HG02759 (cell line): ENCODE data around the gene RAB43.
"Not testable (repeated sequence)": the region's sequence is repeated elsewhere in the genome, so short reads cannot be mapped to it uniquely, and the experiment has no call there.

Experiments used
- ATAC-seq: cut with Tn5 transposase; IDR thresholded peaks from one replicate; pipeline ENCODE4 v1.9.1; 2021; ENCODE audit warnings: mild to moderate bottlenecking, moderate library complexity; ENCODE audit not compliant: unreplicated experiment

Gene RAB43

DNA sequence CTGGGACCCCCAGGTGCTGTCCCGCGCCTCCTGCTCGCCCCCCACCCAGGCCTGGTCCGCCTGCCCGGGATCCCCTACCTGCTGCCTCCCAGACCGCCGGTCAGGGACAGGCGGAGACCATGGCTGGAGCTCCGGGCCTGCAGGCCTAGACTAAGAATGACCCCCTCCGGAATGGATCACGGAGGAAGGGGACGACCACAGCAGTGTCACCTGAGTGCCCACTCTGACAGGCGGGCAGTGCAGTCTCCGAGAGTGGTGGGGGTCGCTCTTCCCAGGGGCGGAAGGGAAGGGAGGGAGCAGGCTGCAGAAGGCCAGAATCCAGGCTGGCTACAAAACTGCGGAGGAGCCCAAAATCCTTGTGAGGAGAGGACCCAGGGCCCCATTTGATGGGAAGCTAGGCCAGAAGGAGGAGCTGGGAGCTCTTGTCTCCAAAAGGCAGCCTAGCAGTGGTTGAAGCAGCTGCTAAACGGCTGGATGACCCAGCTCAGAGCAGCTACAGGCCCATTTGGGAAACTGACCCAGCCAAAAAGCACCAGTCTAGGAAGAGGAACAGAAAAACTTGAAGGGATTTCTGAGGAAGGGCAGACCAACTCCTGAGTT, 908 bp upstream of the RAB43 start:
- ATAC-seq: no peak

DNA sequence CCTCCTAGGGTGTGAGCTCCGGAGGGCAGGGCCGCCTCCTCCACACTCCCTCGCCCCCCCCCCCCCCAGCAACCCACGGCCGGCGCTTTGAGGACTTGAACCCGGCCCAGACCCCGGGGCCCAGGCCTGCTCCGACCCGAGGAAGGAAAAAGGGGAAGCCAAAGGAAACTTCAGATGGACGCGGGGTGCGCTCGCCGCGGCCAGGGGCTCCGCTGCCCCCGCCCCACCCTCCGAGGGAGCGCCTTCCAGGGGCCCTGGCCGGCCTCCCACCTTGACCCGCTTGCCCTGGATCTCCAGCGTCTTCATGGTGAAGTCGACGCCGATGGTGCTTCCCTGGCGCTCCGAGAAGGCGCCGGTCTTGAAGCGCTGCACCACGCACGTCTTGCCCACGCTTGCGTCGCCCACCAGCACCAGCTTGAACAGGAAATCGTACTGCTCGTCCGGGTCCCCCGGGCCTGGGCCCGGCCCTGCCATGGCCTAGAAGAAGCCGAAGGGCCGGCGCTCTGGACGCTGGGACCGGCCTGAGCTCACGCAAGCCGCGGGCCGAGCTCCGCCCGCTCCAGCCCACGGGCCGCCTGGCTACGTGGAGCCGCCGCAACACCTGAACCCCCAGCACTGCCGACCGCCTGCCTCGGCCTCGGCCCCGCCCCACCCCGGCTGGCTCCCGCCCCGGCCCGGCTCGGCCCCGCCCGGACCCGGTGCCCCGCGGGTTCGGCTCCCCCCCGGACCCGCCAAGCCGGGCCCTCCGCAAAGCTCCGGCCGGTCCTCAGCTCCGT, 400 bp downstream of the RAB43 start:
- no peak for ATAC-seq

DNA sequence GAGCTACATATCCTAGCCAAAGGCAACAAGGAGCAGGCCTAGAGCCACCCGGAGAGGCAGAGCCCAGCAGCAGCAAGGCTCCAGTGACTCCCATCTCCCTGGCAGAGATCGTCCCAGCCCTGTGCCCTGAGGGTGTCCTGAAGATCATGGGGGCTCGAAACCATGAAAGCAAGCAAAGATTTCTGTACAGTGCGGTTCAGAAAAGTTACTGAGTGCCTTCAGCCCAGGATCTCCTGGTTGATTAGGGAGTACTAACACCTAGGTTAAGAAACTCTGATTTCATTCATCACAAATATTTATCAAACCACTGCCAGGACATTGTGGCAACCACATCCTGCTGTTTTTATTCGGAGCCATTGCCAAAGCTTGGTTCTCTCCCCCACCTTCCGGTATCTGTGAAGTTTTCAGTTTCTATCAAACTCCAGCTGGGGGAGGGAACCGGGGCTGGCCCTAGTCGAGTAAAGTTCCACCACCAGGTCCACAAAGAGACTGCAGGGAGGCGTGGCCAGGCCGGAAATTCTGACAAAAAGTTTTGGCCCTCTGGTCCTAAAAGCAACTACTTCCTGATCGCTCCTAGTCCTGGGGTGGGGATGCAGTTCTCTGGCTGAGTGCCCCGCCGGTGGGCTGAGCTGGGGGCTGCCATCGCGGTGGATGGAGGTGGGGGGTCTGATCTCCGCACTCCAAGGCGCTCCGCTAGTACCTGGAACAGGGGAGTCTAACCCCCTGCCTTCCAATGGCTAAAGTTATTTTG, 1.2 kb downstream of the RAB43 start:
- ATAC-seq: peak; percentile 64

DNA sequence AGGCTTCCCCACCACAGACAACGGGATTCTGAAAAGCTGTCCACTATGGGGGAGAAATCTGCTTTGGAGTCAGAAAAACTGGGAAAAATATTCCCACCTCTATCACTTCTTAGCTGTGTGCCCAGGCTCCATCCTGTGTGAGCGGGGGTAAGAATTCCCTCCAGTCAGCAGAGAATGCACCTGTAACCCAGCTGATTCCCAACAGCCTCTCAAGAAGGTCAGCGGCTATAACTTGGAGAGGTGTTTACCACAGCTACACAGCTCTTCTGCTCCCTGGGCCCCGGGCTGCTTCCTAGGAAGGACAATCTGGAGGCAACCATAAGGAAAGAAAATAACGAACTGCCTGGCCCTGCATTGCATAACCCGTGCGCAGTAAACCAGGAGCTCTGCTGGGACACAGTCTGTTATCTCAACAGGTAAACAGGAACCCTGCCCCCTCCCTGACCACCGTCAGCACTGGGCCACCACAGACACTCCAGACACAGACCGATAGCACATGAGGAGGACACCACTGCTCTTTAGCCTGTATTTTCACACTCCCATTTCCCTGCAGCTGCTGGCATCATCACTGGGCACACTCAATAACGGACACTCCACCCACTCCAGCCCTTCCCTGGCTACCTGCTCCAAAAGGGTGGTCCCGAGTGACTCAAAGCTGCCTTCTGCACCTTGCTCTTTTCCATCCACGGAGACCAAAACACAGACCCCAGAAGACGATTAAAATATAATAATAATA, 2.1 kb downstream of the RAB43 start:
- no peak for ATAC-seq

DNA sequence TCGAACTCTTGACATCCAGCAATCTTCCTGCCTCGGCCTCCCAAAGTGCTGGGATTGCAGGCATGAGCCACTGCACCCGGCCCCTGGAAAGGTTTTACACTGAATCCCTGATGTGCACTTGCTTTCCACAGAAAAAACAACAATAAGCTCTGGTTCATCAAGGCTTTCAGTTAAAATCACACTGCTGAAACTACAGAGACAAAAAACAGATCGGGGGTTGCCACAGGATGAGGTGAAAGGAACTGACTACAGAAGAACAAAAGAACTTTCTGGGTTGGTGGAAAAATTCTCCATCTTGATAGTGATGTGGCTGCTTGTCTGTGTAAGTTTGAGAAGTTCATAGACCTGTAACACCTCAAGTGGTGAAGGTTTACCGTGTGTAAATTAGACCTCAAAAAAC, 2.9 kb downstream of the RAB43 start:
- no peak for ATAC-seq

DNA sequence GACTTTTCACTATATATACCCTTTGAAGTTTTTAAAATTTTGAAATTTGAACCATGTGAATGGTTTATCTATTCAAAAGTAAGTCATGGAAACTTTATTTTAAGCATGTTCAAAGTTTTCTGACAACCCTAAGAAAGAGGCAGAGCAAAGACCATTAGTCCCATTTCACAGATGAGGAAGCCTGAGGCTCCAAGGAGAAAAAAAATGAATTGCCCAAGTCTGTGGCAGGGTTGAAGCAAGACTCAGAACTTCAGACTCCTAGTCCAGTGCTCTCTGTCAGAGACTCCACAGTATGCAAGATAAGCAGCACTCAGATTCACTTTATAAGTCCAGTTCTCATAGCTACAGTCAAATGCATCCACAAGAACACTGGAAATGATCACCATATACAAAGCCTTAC, 4.5 kb downstream of the RAB43 start:
- ATAC-seq: no peak

DNA sequence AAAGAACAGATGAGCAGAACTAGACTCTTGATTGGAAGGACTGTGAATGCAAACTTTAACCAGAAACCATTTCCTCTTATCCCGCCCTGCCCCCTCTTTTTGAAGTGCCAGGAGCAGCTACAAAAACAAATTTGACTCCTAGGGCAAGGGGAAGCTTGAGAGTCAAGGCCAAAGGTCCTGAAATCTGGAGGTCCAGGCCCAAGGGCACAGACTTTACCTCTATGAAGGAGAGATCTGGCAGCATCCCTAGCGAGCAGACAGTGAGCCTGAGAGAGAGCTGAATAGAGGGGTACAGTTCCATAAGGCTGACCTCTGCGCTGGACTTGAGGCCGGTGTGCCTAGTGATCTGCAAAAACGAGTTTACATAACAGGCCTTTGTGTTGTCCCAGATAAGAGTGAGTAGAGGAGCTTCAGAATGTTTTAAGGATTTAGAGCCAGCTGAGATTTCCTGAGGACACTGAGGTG, 5.1 kb downstream of the RAB43 start:
- no peak for ATAC-seq

DNA sequence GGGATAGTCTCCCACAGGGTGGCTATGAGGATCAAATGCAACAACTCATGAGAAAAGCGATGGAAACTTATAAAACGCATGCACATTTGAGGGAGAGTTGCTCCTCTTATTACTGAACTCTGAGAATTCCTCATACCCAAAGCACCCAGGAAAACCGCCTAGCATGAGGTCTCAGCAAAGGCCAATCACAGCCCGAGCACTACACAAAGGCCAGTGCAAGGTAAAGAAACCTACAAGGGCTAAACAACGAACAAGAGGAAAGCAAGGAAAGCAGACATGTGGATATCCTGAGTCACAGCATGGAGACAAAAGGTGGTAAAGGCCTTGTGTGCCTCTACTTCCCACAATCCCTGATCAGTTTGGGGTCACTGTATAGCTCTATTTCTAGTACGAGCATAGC, 7.1 kb downstream of the RAB43 start:
- ATAC-seq: no peak

DNA sequence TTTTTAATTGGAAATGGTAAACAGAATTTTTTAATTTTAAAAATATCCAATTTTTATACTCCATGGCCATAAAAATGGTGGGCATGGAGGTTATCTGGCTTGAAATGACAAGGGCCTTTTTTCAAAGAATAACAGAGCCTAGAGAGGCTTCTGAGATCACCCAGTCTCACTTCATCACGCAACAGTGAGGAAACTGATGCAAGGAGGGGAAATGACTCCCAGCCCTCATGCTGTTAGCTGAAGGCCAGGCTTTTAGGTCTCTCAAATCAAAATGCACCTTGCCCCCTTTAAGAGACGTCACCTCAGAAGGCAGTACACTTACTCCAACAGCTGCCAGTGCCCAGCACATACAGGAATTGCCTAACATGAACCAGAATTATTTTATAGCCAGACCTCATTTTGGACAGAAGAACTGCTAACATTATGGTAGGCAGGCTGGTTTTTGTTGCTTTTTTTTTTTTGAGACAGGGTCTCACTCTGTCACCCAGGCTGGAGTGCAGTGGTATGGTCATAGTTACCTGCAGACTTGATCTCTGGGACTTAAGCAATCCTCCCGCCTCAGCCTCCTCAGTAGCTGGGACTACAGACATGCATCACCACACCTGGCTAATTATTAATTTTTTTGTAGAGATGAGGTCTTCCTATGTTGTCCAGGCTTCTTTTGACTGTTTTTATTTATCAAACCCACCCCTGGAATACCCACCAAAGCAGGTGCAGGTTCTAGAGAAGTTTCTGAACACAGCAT, 9.1 kb downstream of the RAB43 start:
- ATAC-seq: no peak

DNA sequence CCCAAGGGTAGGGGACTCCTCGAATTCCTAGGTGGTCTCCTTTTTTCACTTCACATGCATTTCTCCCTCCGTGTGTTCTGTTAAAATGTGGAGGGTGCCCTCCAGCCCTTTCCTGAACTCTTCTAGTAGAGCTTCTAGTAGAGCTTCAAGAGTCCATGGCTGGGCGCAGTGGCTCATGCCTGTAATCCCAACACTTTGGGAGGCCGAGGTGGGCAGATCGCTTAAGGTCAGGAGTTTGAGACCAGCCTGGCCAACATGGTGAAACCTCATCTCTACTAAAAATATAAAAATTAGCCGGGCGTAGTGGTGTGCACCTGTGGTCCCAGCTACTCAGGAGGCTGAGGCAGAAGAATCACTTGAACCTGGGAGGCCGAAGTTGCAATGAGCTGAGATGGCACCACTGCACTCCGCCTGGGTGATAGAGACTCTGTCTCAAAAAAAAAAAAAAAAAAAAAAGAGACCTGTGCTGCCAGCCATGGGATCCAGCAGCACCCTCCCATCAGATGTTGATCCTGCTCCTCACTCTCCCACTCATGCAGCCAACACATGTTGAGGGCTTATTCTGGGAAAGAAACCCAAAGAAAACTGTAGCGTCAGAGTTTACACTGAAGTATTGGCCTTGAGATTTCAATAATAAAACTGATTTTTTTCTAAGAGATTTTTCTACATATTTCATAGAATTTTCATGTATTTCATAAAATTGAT, 10.4 kb downstream of the RAB43 start:
- not testable (repeated sequence) for ATAC-seq

DNA sequence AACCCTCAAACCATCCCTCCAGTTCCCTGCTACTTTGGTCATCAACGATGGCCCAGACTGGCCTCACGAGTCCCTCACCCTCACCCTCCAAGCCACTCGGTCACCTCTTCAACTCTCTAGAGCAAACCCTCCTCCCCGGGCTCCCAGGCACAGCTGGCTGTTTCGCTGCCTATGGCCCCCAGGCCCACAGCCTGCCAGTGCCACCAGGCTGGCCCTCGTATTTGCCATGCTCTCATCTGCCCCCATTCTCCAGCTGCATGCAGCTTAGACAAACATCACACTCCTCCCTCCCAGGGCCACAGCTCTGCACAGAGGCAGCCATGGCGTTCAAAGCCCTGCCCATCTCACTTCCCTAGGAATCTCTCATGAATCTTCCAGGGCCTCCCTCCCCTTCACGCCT, 13.8 kb downstream of the RAB43 start:
- ATAC-seq: no peak

DNA sequence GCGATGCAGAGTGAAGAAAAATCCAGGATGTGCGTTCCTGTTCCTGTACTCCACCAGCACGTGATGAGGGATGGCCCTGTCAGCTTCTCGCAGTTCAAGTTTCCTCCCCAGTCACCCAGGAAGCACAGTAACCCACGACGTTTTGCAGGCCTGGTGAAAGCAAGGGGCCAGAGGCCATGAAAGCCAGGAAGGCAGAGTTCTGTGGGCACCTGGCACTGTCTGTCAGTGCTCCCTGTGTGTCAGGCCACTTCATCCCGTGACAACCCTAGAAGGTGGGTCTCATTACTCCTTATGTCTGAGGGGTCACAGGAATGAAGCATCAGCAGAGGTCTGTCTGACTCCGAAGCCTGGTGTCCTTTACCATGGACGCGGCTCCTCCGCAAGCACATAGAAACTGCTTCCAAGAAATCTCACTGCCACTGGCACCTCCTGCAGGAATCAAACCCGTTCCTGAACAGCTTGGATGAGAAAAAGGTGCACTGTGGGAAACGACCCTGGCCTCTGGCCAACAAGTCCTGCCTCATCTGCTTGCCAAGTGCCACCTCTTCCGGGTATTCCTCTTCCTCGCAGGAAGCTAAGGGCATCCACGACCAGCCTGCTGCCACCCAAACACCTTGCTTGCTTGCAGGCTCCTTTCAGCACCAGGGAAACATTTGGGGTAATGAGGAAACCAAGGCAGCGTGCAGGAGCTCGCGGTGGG, 14.6 kb downstream of the RAB43 start:
- ATAC-seq: no peak

DNA sequence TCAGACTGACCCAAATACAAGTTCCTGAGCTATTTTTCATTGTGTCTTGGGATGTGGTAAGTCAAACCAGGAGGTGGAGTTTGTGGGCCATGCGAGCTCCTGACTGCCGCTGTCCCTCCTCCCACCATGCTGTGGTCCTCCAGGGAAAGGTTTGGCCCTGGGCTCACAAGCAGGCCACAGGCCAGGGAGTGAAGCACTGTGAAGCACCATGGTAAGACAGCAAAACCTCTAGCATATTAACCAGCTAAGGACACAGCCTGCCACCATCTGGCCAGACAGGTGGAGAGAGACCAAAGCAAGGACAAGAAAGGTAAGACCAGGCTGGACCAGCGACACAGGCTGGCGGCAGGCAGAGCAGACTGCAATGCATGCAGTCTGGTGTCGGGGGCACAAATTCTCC, 15.3 kb downstream of the RAB43 start:
- no peak for ATAC-seq

DNA sequence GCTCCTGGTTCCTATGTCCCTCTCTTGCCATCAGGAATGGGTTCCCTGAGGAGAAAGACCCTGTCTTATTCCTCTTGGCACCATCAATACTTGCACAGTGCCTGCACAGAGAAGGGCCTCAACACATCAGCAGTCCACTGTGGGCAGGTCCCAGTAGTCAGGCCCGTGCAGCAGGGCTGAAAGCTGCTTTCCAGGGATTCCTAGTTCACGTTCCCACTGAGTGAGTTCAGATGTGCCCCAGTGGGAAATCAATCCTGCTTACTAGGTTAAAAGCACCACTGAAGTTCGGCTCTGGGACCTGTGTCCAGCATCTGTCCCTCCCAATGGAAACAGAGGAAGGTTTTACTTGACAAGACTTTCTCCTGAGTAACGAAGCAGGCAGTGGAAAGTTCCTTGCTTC, 15.7 kb downstream of the RAB43 start:
- ATAC-seq: no peak

DNA sequence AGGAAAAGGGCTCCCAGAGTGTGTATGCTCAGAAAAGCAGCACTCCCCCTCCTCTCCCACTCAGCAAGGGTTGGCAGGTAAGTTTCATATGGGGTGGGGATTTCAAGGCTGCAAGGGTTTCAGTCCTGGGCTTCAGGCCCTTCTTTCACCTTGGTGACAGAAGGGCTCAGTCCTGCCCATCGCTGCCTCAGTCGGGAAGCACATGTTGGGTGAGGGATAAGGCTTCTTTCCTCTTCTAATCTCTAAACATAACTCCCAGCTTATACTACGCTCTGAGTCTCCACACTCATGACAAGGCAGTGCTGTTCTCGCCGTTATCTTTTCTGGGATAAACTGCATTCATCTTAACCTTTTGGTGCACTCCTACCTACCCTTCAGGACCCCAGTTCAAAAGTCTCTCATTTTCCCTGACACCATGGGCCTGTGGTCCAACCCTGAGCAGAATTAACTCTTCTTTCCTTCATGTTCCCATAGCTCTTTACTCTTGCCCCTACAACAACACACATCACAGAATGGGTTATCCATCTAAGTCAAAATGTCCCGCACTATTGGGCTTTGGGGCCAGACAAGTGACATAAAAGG, 17.0 kb downstream of the RAB43 start:
- no peak for ATAC-seq

DNA sequence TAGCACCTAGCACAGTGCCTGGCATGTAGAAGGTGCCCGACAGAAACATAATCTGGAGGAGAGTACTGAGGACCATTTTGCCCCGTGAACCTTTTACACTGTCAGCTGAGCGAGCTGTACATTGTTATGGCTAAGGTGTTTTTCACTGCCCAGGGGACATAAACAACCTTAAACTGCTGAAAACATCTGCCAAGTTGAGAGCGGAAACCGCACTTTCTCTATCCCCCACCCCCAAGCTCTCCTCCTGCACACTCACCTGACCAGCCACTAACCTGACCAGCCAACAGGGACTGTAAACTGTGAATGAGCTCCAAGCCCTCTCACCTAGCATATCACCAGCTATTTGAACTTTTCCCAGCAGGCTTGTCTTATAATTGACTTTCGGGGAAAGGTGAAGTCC, 17.6 kb downstream of the RAB43 start:
- no peak for ATAC-seq

DNA sequence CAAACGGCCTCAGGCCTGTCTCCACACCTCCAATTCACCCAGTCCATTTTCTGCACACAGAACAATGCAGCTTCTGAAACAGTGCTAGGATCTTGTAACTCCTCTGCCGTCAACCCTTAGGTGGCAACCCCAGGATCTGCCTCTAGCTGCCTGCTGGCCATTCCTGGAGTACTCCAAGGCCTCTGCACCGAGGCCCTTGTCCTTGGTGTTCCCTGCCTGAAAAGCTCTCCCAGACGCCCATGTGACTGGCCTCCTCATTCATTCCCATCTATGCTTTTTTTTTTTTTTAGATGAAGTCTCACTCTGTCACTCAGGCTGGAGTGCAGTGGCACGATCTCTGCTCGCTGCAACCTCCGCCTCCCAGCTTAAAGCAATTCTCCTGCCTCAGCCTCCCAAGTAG, 18.3 kb downstream of the RAB43 start:
- ATAC-seq: no peak

DNA sequence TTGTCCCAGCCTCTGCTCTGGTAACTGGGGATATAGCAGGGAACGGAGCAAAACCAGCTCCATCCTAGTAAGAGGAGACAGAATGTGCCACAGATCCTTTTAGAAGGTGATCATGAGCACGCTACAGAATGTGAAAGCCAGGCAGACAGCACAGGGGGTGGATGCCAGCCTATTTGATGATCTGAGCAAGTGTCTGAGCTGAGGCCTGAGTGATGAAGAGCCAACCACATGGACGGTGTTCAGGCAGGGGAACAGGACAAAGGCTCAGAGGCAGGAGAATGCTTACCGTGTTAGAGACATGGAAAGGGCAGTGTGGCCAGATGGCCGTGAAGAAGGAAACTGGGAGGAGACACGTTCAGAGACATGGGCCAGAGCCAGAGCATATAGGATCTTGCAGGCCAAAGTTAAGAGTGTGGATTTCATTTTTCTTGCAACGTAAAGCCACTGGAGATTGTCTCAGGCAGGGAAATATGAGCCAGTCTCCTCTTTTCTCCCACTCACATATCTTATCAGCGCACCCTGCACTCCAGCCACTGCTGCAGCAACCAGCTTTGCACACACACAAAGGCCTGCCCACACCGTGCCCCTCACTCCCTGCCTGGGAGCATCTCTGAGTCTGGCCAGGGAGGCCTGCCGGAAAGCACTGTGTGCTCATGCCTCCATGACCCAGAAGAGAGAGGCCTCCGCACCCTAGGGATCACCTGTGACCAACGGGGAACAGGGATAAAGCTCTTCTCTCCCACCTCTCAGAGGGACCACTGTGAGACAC, 20.1 kb downstream of the RAB43 start:
- no peak for ATAC-seq
